HG03565 (cell line): Measurements from ENCODE around the gene MIF.

ENCODE experiments used
- ATAC-seq: cut with Tn5 transposase; IDR thresholded peaks from one replicate; pipeline ENCODE4 v1.9.1; 2021; ENCODE audit warnings: mild to moderate bottlenecking, moderate library complexity; ENCODE audit not compliant: unreplicated experiment

The MIF gene

DNA sequence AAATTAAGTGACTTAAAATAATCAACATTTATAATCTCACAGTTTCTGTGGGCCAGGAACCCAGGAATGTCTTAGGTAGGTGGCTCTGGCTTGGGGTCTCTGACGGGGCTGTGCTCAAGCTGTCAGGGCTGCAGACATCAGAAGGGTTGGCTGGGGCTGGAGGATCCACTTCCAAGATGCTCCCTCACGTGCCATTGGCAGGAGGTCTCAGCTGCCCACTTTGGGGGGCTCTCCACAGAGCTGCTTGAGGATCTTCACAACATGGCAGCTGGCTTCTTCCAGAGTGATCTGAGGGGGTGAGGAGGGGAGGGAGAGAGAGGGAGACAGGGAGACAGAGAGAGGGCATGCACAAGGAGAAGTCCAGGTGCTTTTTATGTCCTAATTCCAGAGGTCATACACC lies 18.4 kb upstream of the MIF start:
- no peak for ATAC-seq

DNA sequence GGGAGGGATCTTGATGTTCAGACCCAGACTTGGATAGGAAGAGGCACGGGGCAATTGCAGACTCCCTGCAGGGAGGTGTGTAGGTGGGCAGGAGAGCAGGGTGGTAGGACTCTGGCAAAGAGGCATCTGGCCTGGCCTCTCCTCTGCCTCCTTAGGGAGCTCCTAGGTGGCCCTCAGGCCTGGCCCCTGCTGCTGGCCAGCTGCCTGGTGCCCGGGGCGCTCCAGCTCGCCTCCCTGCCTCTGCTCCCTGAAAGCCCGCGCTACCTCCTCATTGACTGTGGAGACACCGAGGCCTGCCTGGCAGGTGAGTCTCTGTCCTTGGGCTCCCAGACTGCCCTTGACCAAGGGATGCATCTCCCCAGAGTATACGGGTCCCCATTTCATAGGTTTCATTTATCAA lies 16.6 kb upstream of the MIF start:
- ATAC-seq = no peak

DNA sequence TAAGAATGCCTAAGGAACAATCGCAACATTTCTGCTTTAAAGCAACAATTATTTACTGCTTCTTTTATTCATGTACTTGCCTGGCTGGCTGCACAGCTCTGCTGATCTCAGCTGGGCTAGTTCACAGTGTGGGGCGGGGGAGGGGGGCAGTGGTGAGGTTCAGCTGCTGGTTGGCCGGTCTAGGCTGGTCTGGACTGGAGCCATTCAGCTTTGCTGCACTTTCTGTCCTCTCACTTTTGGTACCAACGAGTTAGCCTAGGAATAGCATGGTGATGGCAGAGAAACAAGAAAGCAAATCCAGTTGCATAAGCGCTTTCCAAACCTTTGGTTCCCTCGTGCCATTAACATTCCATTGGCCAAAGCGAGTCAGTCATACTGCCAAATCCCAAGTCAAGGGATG lies 16.0 kb upstream of the MIF start:
- ATAC-seq = no peak

DNA sequence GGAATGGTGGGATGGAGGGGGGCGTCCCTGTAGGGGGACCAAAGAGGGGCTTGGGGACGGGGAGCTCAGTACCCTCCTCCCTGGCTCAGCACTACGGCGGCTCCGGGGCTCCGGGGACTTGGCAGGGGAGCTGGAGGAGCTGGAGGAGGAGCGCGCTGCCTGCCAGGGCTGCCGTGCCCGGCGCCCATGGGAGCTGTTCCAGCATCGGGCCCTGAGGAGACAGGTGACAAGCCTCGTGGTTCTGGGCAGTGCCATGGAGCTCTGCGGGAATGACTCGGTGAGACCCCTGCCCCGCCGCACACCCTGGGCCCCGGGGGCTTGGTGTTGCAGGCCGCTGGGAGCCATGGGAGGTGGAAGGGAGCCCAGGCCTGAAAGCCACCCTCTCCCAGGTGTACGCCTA lies 11.8 kb upstream of the MIF start:
- no peak for ATAC-seq

DNA sequence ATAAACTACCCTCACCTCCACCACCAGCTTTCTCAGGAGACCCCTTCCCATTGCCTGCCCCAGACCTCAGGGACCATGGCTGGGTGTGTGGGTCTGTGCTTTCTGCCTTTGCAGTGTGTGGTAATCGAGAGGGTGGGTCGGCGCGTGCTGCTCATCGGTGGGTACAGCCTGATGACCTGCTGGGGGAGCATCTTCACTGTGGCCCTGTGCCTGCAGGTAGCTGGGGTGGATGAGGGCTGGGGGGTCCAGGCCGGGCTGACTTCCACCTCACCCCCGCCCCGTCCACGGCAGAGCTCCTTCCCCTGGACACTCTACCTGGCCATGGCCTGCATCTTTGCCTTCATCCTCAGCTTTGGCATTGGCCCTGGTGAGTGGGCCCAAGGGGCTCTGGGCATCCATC lies 10.5 kb upstream of the MIF start:
- no peak for ATAC-seq

DNA sequence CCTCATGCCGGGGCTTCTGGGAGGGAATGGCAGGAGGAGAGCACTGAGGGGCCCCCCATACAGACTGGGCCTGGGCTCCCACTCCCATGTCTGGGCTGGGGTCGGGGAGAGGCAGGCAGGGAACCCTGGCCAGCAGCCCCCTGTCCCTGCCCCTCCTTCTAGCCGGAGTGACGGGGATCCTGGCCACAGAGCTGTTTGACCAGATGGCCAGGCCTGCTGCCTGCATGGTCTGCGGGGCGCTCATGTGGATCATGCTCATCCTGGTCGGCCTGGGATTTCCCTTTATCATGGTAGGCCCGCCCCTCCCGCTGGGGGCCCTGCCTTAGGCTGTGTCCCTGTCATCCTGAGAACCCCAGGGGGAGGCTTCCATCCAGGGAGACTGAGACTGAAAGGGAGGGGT lies 10.0 kb upstream of the MIF start:
- ATAC-seq = no peak

DNA sequence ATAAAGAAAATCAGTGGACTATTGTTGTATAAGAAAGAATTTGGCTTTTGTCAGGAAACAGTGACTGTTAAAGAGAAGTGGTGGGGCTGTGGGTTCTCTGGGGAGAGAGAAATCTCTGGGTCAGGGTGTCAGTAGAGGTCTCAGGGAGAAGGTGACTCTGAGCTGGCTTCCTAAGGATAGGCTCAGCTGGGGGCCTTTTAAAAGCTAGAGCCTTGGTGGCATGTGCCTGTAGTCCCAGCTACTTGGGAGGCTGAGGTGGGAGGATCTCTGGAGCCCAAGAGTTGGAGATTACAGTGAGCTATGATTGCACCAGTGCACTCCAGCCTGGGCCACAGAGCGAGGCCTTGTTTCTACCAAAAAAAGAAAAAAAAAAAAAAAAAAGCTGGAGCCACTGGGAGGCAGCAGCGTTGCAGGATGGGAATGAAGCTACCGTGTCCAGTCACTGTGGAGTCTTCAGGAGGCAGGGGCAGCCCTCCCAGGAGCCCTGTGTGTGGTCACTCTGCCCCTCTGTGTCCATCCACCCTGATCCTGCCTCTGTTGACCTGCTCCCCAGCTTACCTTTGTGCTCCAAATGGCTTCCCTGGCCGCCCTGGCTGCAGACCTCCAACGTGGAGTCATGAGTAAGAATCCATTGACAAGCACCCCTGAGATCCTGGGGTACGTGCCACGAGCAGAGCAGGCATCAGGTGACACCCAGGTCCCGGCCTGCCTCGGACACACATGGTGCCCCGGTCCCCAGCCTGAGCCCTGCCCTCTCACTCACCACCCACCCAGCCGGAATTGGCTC lies 5.4 kb upstream of the MIF start:
- ATAC-seq = no peak

DNA sequence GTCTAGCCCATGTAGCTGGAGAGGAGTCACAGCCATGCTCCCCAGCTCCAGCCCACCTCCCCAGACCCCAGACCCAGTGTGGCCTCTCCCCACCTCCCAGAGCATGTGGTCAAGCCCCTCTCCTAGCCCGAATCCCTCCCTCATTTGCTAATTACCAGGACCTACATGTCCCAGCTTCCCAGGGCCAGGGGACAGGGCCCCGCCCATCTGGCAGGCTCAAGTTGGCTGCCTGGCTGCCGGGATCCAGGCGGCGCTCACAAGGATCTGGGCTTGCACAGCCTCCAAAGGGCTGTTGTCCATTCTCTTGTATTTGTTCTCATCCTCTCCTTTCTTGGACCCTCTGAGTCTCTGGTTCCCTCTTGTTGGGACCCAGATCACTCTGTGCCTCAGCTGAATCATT lies 4.6 kb upstream of the MIF start:
- ATAC-seq = no peak

DNA sequence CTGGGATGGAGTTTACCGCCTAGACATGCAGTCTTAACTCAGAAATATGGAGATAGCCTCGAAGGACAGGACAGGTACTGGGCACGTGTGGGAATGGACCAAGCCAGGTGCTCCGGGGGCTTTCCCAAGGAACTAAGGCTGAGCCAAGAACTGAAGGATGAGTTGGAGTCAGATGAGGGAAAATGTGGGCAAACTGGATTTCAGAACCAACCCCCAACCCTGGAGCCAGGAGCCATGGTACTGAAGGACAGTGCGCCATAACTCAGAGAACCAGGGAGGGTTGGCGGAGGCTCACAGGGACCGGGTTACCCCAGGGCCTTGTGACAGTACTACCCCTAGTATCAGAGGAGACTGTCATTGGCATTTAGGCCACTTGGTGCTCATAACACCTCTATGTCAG lies 2.5 kb upstream of the MIF start:
- ATAC-seq = no peak

DNA sequence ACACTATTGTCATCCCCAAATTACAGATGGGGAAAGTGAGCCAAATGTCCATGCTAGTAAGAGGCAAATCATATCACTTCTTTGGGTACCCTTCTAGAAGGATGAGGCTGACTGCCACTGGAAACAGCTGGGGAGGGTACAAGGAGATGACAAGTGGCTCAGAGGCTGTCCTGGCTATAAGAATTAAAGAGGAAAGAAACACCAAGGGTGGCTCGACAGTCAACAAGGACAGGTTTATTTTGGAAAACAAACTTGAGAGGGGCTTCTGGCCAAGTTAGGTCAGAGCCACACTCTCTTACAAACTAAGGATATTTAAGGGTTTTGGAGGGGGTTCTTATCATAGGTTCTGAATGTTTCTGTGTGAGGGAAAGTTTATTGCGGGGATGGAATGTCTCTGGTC lies 2.1 kb upstream of the MIF start:
- no peak for ATAC-seq

DNA sequence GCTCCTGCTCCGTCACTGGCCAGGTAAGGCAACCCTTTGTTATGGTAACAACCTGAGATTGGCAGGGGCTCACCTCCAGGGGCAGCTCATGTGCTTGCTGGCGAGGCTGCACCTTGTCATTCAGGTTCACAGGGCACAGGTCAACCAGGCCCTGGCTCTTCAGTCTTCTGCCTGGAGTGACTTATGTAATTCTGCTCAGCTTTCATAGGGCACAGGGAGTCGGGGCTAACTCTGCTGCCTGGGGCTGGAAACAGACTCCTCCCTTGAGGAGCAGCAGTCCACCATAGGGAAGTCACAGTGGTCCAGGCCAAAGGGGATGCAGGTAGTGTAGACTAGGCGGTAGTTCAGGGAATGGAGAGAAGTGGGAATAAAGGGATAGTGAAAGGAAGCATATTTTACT lies 1.5 kb upstream of the MIF start:
- no peak for ATAC-seq

DNA sequence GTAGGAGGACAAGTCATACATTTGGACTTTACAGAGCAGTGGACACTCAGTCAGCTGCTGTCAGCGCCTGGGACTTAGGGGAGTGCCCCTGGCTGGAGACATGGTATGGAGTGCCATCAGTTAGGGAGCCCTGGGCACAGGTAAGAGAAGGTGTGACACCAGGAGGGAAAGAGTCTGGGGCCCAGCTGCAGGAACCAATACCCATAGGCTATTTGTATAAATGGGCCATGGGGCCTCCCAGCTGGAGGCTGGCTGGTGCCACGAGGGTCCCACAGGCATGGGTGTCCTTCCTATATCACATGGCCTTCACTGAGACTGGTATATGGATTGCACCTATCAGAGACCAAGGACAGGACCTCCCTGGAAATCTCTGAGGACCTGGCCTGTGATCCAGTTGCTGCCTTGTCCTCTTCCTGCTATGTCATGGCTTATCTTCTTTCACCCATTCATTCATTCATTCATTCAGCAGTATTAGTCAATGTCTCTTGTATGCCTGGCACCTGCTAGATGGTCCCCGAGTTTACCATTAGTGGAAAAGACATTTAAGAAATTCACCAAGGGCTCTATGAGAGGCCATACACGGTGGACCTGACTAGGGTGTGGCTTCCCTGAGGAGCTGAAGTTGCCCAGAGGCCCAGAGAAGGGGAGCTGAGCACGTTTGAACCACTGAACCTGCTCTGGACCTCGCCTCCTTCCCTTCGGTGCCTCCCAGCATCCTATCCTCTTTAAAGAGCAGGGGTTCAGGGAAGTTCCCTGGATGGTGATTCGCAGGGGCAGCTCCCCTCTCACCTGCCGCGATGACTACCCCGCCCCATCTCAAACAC lies 850 bp upstream of the MIF start:
- ATAC-seq = no peak

DNA sequence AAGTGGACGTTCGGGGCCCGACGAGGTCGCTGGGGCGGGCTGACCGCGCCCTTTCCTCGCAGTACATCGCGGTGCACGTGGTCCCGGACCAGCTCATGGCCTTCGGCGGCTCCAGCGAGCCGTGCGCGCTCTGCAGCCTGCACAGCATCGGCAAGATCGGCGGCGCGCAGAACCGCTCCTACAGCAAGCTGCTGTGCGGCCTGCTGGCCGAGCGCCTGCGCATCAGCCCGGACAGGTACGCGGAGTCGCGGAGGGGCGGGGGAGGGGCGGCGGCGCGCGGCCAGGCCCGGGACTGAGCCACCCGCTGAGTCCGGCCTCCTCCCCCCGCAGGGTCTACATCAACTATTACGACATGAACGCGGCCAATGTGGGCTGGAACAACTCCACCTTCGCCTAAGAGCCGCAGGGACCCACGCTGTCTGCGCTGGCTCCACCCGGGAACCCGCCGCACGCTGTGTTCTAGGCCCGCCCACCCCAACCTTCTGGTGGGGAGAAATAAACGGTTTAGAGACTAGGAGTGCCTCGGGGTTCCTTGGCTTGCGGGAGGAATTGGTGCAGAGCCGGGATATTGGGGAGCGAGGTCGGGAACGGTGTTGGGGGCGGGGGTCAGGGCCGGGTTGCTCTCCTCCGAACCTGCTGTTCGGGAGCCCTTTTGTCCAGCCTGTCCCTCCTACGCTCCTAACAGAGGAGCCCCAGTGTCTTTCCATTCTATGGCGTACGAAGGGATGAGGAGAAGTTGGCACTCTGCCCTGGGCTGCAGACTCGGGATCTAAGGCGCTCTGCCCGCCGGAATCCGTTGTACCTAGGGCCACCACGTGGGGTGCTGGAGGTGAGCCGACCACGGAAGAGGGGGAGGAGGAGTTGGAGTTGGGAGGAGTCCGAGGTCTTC lies 771 bp downstream of the MIF start:
- ATAC-seq = no peak

DNA sequence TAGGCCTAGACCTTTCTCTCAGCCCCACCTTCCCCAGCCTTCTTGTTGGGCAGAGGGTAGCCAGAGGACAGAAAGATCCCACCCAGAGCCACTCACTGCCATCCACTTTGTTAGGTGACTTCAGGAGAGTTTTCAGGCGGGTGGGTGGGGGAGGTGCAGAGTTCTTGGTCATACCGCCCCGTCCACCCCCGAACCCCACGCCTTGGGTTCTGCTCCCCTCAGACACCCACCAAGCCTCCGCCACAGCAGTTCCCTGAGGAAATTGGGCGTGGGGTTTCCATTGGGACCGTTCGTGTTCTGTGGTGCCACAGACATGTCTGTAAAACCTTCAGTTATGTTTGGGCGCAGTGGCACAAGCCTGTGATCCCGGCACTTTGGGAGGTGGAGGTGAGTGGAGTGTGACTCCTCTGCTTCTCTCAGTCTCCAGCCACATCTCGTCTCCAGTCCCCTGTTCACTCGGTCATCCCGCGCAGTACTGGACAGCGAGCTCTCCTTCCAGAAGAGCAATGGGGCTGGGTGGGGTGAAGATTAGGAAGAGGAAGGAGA lies 1.5 kb downstream of the MIF start:
- no peak for ATAC-seq

DNA sequence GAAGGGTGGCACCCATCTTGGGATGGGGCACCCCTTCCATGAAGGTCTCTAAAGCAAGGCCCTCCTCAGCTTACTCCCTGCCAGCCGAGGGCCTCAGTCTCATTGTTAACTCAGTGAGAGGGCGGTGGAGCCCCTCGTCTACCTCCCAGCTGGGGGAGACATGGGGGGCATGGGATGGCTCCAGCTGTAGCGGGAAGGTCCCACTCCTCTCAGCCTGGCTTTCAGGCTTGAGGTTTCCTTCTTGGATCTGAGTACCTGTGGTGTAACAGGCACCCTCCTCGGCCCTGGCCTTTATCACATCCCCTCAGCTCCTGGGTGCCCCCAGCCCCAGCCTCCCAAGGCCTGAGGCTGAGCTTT lies 2.0 kb downstream of the MIF start:
- ATAC-seq = no peak

DNA sequence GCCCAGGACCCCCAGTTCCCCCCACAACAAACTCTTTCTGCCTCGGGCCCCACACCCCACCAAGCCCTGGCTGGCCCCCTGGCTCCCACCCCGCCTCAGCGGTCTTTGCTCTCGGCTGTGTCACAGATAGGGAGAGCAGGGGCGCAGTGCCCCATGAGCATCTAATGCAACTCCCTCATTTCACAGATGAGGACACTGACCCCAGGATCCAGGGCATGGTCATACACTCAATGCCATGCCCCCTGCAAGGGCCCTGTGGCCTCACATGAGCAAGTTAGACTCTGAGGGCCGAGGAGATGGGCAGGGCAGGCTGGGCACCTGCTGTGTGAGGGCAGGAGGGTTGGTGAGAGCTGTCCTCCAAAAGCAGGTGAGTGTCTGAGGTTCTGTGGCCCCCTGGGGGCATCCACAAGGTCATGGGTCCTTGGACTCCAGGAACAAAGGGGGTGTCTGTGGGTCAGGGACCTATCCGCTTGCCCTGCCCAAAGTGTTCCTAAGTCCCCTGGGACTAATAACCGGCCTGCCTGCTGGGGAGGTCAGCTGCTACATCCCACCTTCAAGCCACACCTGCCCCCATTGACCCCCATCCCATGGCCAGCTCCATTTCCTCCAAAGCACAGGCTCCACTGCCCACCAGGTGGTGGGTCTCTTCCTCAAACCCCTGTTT lies 2.5 kb downstream of the MIF start:
- no peak for ATAC-seq

DNA sequence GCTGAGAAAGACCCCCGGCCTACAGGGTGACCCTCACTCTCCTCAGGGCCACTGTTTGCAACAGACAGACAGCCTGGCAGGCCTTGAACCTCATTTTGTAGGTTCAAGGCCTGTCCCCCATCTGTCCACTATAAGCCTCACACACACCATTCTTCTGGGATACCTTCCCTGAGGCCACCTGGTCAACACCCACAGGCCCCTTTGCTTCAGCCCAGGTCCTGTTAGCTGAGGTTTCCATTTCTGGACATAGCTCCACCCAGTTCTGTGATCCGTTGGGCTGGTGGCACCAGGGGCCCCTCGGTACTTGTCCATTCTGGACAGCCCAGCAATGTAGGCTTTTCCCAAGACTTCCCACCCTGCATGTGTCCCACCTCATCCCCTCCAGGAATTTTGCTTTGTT lies 3.1 kb downstream of the MIF start:
- no peak for ATAC-seq

DNA sequence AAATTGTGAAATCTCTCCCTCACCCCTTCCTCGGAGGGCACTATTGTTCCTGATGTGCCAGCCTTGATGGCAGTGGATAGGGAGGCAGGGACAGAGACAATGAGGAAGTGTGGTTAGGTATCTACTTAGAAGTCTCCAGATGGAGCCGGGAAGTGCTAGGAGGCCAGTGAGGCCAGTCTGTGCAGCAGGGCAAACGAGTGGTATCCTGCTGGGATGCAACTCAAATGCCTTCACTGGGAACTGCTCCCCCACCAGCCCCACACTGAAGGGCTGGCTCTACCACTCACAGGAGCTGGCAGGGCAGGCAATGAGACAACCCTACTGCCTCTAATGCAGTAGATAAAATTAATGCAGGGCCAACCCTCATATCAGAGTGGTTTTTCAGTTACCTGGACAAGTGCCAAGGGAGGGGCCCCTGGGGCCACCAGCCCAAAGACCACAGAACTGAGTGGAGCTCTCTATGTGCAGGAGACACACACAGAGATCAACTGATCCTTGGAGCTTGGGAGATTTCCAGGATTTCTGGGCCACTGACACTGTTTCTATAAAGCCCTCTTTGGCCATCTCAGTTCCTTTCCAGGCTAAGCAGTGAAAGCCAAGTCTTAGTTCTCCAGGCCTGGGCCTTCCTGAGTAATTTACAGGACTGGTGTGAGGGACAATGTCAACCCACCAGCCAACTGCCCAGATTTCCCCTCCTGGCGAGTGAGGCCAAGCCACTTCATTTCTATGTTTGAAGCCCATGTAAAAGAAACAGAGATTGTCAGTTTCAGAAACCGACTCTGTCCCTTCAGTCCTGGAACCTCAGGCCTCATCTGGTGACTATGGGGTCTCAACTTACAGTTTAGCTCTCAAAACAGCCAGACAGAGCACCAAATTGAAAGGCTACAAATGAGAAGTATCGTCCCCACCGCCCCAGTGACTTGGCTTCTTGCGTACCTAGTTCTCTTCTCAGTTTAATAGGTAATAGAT lies 4.1 kb downstream of the MIF start:
- no peak for ATAC-seq

DNA sequence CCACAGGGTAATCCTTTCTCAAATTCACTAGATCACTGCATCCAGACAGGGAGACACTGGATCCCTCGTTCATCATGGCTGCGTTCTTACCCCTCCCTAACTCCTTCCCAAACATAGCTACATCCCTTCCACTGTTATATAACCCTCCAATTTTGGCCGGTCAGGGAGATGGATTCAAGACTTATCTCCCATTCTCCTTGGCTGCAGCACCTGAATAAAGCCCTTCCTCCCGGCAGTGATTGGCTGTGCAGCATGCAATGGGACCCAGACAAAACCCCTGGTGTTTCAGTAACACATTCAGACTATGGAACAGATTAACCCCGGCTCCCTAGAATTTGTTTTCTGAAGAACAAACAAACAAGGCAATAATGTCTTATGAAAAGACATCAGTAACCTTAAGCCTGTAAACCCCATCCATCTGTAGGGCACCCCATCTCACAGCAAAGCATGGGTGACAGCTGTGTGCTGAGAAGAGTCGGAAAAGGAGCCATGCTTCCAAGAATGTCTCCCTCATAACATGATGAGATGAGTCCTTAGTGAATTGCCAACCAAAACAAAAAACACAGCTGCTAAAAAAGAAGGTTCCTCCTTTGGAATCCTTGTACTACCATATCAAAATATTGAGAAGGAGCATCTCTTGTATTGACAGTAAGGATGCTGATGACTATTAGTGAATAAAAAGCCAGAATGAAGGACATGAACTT lies 5.0 kb downstream of the MIF start:
- no peak for ATAC-seq
